GM10266 (cell line): ENCODE measurements around the gene KCTD21.

Experiments
- DNase-seq: peaks from one replicate; pipeline ENCODE4 v3.0.0; 2012; ENCODE audit errors: extremely low spot score
- TF ChIP-seq, protein P1 (sequence below): IDR thresholded peaks from 2 replicates; pipeline ENCODE4 v1.5.1; 2012; ENCODE audit warnings: mild to moderate bottlenecking, low read depth; ENCODE audit not compliant: control insufficient read depth, insufficient read depth; ENCODE audit errors: missing control alignments

Gene KCTD21

GRCh38 chr11:78160557-78160956 is 27.9 kb downstream of the KCTD21 start:
- DNase-seq, result no peak
- TF ChIP-seq, protein P1, sequence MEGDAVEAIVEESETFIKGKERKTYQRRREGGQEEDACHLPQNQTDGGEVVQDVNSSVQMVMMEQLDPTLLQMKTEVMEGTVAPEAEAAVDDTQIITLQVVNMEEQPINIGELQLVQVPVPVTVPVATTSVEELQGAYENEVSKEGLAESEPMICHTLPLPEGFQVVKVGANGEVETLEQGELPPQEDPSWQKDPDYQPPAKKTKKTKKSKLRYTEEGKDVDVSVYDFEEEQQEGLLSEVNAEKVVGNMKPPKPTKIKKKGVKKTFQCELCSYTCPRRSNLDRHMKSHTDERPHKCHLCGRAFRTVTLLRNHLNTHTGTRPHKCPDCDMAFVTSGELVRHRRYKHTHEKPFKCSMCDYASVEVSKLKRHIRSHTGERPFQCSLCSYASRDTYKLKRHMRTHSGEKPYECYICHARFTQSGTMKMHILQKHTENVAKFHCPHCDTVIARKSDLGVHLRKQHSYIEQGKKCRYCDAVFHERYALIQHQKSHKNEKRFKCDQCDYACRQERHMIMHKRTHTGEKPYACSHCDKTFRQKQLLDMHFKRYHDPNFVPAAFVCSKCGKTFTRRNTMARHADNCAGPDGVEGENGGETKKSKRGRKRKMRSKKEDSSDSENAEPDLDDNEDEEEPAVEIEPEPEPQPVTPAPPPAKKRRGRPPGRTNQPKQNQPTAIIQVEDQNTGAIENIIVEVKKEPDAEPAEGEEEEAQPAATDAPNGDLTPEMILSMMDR, result no peak

GRCh38 chr11:78158987-78159652 is 29.3 kb downstream of the KCTD21 start:
- TF ChIP-seq, protein P1, result no peak
- no peak for DNase-seq

DNA sequence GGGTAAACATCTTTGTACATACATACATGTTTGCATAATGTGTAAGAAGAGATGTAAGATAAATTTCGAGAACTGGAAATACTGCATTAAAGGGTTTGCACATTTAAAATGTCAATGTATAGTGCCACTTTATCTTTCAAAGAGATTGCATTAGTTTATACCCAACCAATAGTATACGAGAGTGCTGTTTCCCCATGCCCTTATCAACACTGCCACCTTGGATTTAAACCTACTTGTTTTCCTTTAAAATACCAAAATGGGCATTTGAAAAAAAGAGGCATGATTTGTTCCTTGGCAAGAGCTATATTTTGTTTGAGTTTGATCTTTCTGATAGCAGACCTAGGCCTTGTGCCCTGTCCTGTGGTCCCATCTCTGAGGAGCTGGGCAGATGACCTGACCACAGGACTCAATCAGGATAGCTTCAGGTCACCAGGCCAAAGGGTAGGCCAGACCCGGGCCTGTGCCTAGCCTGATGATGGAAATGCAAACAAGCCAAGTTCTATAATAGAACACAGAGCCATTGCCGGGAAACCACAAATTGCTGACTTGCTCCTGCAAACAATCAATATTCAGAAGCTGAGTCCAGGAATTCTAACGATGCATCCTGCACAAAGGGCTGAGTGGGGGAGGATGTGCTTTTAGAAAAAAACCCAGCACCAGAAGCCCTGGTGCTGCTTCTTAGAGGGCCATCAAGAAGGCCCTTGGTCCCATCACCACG is 32.1 kb downstream of the KCTD21 start:
- TF ChIP-seq, protein P1, result no peak
- no peak for DNase-seq

GRCh38 chr11:78151804-78152203 is 36.6 kb downstream of the KCTD21 start:
- DNase-seq, result no peak
- TF ChIP-seq, protein P1, result no peak

- TF ChIP-seq, protein P1, result no peak
- no peak for DNase-seq
These were observed 37.7 kb downstream of the KCTD21 start for GRCh38 chr11:78150754-78151153.

DNA sequence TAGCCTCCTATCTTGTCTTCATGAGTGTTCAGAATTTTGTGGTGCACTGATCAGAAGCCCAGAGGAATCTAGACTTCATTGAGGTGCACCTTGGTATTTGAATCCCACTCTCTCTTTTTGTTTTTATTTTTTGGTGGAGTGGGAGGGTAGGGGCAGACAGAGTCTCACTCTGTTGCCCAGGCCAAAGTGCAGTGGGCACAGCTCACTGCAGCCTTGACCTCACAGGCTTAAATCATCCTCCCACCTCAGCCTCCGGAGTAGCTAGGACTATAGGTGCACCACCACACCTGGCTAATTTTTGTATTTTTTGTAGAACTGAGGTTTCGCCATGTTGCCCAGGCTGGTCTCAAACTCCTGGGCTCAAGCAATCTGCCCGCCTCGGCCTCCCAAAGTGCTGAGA is 38.1 kb downstream of the KCTD21 start:
- no peak for DNase-seq
- TF ChIP-seq, protein P1, result no peak

GRCh38 chr11:78149646-78150045 is 38.8 kb downstream of the KCTD21 start:
- no peak for DNase-seq

More at GRCh38 chr11:78149646-78150045, 38.8 kb downstream of the KCTD21 start:
- TF ChIP-seq, protein P1, result no peak
